Measurements from ENCODE around the gene PALLD. TPM values are rescaled to one million over a fixed set of nuclear protein-coding genes. Genes with fewer than 3 reads are reported as not detected.
"Not testable (repeated sequence)": the region's sequence is repeated elsewhere in the genome, so short reads cannot be mapped to it uniquely, and the experiment has no call there.

PALLD gene
- total RNA-seq, 1 donor from 2014 or later = 204 TPM

- TF ChIP-seq CTCF (IDR thresholded peaks at IDR 0.05) = no peak
- Histone ChIP-seq H3K27me3 (no peaks in the 10 kb centered on the region), H3K4me3 (no peak overlapping the region), H3K9me3 (no peaks in the 10 kb centered on the region), H3K36me3 (no peaks in the 10 kb centered on the region), H3K4me1 (peaks cover 0 to 3% of the 10 kb centered on the region in 2 donors), H3K27ac (no peak overlapping the region)
- no peak for DNase-seq (ENCODE audit: low spot score in 2 of 2)
- intact Hi-C loops (cut with DNase I) = loop anchor here (2.0 to 10.0 kb wide), 3 partner anchors 62 to 182 kb away; no protein-coding TSS in a partner anchor
These were observed 200.0 kb downstream of the PALLD start for GRCh38 chr4:168696826-168697225.

- TF ChIP-seq CTCF (IDR thresholded peaks at IDR 0.05) = no peak
- intact Hi-C loops (cut with DNase I) = loop anchor here (5.0 to 10.0 kb wide), 2 partner anchors 112 to 185 kb away; no protein-coding TSS in a partner anchor
These were observed 202.5 kb downstream of the PALLD start for GRCh38 chr4:168699224-168699878.

GRCh38 chr4:168701061-168701460 is 204.2 kb downstream of the PALLD start:
- no peak for DNase-seq (ENCODE audit: low spot score in 2 of 2)
- Histone ChIP-seq H3K9me3 (no peaks in the 10 kb centered on the region), H3K36me3 (no peaks in the 10 kb centered on the region), H3K4me3 (no peak overlapping the region), H3K27ac (no peak overlapping the region), H3K4me1 (peaks cover 0 to 3% of the 10 kb centered on the region in 2 donors), H3K27me3 (no peaks in the 10 kb centered on the region)
- intact Hi-C loops (cut with DNase I) = no loop called here
- TF ChIP-seq CTCF (IDR thresholded peaks at IDR 0.05) = no peak

More at GRCh38 chr4:168699224-168699878, 202.5 kb downstream of the PALLD start:
- no peaks in the 10 kb centered on the region for H3K27me3 ChIP-seq
- no peak overlapping the region for H3K27ac ChIP-seq
- no peak for DNase-seq (ENCODE audit: low spot score in 2 of 2)
- H3K9me3 ChIP-seq = no peaks in the 10 kb centered on the region
- no peak overlapping the region for H3K4me3 ChIP-seq
- no peaks in the 10 kb centered on the region for H3K36me3 ChIP-seq
- H3K4me1 ChIP-seq = peaks cover 0 to 3% of the 10 kb centered on the region in 2 donors

- H3K36me3 ChIP-seq; intact Hi-C loops (cut with DNase I); H3K27ac ChIP-seq; H3K4me3 ChIP-seq; H3K9me3 ChIP-seq; DNase-seq (ENCODE audit: low spot score in 2 of 2); H3K27me3 ChIP-seq; H3K4me1 ChIP-seq: not testable (repeated sequence)
These were observed 205.8 kb downstream of the PALLD start for GRCh38 chr4:168702581-168703087.

- TF ChIP-seq CTCF (IDR thresholded peaks at IDR 0.05) = no peak
- no peaks in the 10 kb centered on the region for H3K9me3 ChIP-seq
- no peak overlapping the region for H3K27ac ChIP-seq
- no peaks in the 10 kb centered on the region for H3K36me3 ChIP-seq
- no peaks in the 10 kb centered on the region for H3K4me1 ChIP-seq
- no peak overlapping the region for H3K4me3 ChIP-seq
- H3K27me3 ChIP-seq = no peaks in the 10 kb centered on the region
- no peak for DNase-seq (ENCODE audit: low spot score in 2 of 2)
- intact Hi-C loops (cut with DNase I) = no loop called here
These were observed 208.3 kb downstream of the PALLD start for GRCh38 chr4:168705121-168705520.

GRCh38 chr4:168707205-168707604 is 210.4 kb downstream of the PALLD start:
- peaks cover 8 to 15% of the 10 kb centered on the region in 2 donors for H3K4me1 ChIP-seq
- no peaks in the 10 kb centered on the region for H3K27me3 ChIP-seq
- intact Hi-C loops (cut with DNase I) = no loop called here
- DNase-seq (ENCODE audit: low spot score in 2 of 2) = no peak
- H3K4me3 ChIP-seq = no peak overlapping the region
- no peaks in the 10 kb centered on the region for H3K36me3 ChIP-seq
- no peaks in the 10 kb centered on the region for H3K9me3 ChIP-seq
- no peak overlapping the region for H3K27ac ChIP-seq
- TF ChIP-seq CTCF (IDR thresholded peaks at IDR 0.05) = no peak
